BLaER1 (cell line): ENCODE measurements around the gene DLEU7.

Experiments
- H3K27ac ChIP-seq: shearing (Covaris generic); formaldehyde crosslinking; 2 replicates; pipeline ENCODE4 v1.8.1; 2022
- H3K27me3 ChIP-seq: shearing (Covaris generic); formaldehyde crosslinking; 2 replicates; pipeline ENCODE4 v1.8.1; 2022
- H3K36me3 ChIP-seq: shearing (Covaris generic); formaldehyde crosslinking; 2 replicates; pipeline ENCODE4 v1.8.1; 2022
- H3K4me1 ChIP-seq: shearing (Covaris generic); formaldehyde crosslinking; 2 replicates; pipeline ENCODE4 v1.8.1; 2022
- H3K4me2 ChIP-seq: shearing (Covaris generic); formaldehyde crosslinking; 2 replicates; pipeline ENCODE4 v1.8.1; 2022
- H3K4me3 ChIP-seq: shearing (Covaris generic); formaldehyde crosslinking; 2 replicates; pipeline ENCODE4 v1.8.1; 2022
- H3K9ac ChIP-seq: shearing (Covaris generic); formaldehyde crosslinking; 2 replicates; pipeline ENCODE4 v1.8.1; 2022
- H3K9me3 ChIP-seq: shearing (Covaris generic); formaldehyde crosslinking; 2 replicates; pipeline ENCODE4 v1.8.1; 2022
- H4K20me1 ChIP-seq: shearing (Covaris generic); formaldehyde crosslinking; 2 replicates; pipeline ENCODE4 v1.8.1; 2022
- Cebpa-rat ChIP-seq: shearing (Covaris generic); IDR thresholded peaks from 2 replicates; pipeline ENCODE4 v1.8.1; 2022

DLEU7 gene

DNA sequence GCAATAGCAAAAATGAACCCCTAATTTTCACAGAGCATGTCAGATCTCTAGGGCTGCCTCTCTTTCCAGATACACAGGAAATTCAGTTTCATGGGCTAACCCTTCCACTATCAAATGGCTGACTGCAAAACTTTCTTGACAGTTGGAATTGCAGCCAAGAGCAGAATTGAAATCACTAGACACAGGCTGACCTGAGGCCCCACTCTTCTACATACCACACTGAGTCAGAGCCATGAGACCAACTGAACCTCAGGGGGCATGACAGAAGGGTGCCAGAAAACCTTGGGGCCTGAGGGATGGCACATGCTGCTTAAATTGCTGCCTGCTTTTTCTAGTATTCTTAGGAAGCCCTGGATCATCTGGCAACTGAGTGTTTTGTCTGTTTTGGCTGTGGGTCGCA, 1.7 kb upstream of the DLEU7 start:
- Histone ChIP-seq H3K4me1 (peaks cover 20% of the 10 kb centered on the region), H3K27ac (no peak overlapping the region), H3K9ac (no peak overlapping the region), H3K9me3 (peaks cover 21% of the 10 kb centered on the region), H3K4me3 (no peak overlapping the region), H3K36me3 (peaks cover 16% of the 10 kb centered on the region), H3K27me3 (no peaks in the 10 kb centered on the region), H4K20me1 (no peaks in the 10 kb centered on the region), H3K4me2 (no peak overlapping the region)
- TF ChIP-seq Cebpa-rat = no peak

DNA sequence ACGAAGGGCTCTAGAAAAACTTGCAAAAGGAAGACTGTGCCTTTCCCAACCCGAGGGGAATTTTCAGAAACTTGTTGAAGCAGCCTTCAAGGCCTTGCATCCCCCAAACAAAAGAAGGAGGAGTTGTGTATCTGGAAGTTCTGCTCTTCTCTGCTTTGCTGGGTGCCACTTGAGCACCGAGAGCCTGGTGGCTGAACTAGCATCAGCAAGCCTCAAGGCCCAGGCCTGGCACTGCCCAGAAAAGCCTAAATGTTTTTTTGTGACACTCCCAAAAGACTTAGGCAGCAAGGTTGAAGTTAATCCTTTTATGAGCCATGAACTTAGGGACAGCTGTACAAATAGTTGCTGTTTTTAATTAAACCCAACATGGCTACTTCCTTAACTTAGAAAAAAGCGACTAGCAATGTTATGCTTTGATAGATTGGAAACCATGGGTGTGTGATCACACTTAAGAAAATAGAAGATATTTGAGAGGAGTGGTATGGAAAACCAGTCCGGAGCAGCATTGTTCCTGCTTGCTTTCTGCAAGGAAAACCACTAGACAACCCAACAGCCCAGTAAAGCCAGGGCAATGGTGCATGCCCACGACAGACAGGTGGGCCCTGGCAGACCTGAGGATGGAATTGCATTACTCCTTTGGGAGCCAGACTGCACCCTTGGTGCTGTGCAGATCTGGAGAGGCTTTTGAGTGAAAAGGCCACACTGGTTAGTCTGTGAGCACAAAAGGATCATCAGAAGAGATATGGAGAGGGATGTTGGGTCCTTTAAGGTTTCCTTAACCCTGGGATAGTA, 788 bp upstream of the DLEU7 start:
- H3K9ac ChIP-seq = no peak overlapping the region
- no peaks in the 10 kb centered on the region for H3K27me3 ChIP-seq
- H3K36me3 ChIP-seq = peaks cover 16% of the 10 kb centered on the region
- H3K4me3 ChIP-seq = no peak overlapping the region
- H3K9me3 ChIP-seq = peaks cover 21% of the 10 kb centered on the region
- no peak for TF ChIP-seq Cebpa-rat
- H3K4me1 ChIP-seq = peaks cover 29% of the 10 kb centered on the region
- no peaks in the 10 kb centered on the region for H4K20me1 ChIP-seq
- H3K4me2 ChIP-seq = no peak overlapping the region
- H3K27ac ChIP-seq = no peak overlapping the region

- Histone ChIP-seq H3K27me3 (no peaks in the 10 kb centered on the region), H3K4me1 (peaks cover 36% of the 10 kb centered on the region), H3K4me3 (no peak overlapping the region), H3K36me3 (peaks cover 16% of the 10 kb centered on the region), H4K20me1 (no peaks in the 10 kb centered on the region), H3K9me3 (peaks cover 21% of the 10 kb centered on the region), H3K4me2 (no peak overlapping the region), H3K9ac (no peak overlapping the region), H3K27ac (no peak overlapping the region)
- no peak for TF ChIP-seq Cebpa-rat
Observed at GRCh38 chr13:50842990-50843256, 569 bp downstream of the DLEU7 start.

DNA sequence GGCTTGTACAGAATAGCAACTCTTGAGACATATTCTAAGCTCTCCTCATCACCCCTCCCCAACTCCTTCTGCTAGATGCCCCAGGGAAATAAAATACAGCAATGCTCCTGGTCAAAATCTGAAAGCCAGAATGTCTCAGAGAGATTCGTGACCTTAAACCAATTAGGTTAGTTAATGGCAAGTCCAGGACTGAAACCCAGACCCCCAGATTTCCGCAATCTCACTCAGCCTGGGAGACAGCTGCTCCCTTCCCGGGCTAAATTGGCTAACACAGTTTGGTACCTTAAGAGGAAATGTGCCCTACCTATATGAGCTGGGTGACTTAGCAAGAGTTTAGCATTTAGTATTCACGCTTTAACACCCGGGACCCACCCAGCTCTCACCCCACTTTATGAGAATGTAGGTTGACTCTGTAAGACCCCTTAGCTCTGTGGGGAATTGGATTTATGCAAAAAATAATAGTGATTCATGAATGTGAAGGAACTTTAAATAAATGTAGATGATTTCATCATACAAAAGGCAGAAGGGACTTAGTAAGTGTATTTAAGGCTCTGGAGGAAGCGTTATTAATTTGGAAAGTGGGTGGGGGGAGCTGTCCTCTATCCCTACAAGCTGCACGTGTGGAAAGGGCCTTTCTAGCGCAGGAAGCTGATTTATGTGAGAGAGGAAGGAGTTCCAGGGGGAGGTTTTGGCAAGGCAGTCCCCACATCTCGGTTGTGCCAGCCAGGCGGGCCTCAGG, 1.1 kb downstream of the DLEU7 start:
- H3K4me3 ChIP-seq = no peak overlapping the region
- TF ChIP-seq Cebpa-rat = no peak
- no peak overlapping the region for H3K9ac ChIP-seq
- no peak overlapping the region for H3K4me2 ChIP-seq
- H3K36me3 ChIP-seq = peaks cover 16% of the 10 kb centered on the region
- H3K9me3 ChIP-seq = peaks cover 19% of the 10 kb centered on the region
- H3K27ac ChIP-seq = no peak overlapping the region
- H4K20me1 ChIP-seq = no peaks in the 10 kb centered on the region
- peaks cover 36% of the 10 kb centered on the region for H3K4me1 ChIP-seq
- H3K27me3 ChIP-seq = no peaks in the 10 kb centered on the region

DNA sequence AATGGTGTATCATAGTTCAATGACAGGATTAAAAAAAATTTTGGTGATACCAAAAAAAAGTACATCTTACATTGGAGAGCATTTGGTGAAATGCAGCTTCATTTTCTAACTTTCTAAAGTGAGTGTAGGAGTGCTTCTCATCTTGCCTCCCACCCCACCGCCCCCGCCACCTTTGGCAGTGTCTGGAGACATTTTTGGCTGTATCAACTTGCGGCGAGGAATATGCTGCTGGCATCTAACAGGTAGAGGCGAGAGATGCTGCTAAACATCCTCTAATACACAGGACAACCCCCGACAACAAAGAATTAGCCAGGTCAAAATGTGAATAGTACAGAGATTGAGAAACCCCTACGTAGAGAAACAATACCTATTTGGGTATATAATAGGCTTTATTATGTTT, 1.7 kb downstream of the DLEU7 start:
- peaks cover 16% of the 10 kb centered on the region for H3K9me3 ChIP-seq
- H3K36me3 ChIP-seq = peaks cover 16% of the 10 kb centered on the region
- H3K4me2 ChIP-seq = no peak overlapping the region
- H3K9ac ChIP-seq = no peak overlapping the region
- H3K27ac ChIP-seq = no peak overlapping the region
- H3K27me3 ChIP-seq = no peaks in the 10 kb centered on the region
- no peaks in the 10 kb centered on the region for H4K20me1 ChIP-seq
- no peak for TF ChIP-seq Cebpa-rat
- peaks cover 32% of the 10 kb centered on the region for H3K4me1 ChIP-seq
- no peak overlapping the region for H3K4me3 ChIP-seq

DNA sequence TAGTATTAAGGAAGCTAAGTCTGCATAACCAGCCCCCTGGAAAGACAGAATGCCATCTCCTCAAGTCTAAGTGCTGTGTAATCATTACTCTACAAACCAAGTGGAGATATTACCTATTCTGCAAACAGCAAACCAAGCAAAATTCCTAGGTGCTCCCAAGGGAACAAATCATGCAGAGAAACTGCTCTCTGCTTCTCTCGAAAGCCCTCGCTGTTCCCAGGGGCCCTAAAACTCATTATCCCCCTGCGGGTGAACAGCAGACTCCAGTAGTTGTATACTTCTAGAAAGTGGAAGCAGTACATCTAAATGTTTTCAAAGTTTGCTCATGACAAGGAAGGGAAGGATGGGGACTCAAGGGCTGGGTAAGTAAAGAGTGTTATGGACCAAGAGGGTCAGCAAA, 3.2 kb downstream of the DLEU7 start:
- Histone ChIP-seq H3K27me3 (no peaks in the 10 kb centered on the region), H3K4me2 (peak overlapping the region; percentile 43), H3K27ac (no peak overlapping the region), H3K4me3 (no peak overlapping the region), H4K20me1 (no peaks in the 10 kb centered on the region), H3K9me3 (peaks cover 16% of the 10 kb centered on the region), H3K9ac (no peak overlapping the region), H3K4me1 (peaks cover 28% of the 10 kb centered on the region), H3K36me3 (peaks cover 16% of the 10 kb centered on the region)
- TF ChIP-seq Cebpa-rat = no peak

- Histone ChIP-seq H3K4me1 (peaks cover 28% of the 10 kb centered on the region), H3K27me3 (no peaks in the 10 kb centered on the region), H3K4me3 (no peak overlapping the region), H4K20me1 (no peaks in the 10 kb centered on the region), H3K4me2 (peak overlapping the region; percentile 43), H3K27ac (no peak overlapping the region), H3K9ac (no peak overlapping the region), H3K36me3 (peaks cover 16% of the 10 kb centered on the region), H3K9me3 (peaks cover 16% of the 10 kb centered on the region)
- no peak for TF ChIP-seq Cebpa-rat
Observed at GRCh38 chr13:50839828-50840227, 3.7 kb downstream of the DLEU7 start.

GRCh38 chr13:50838701-50839100, 4.8 kb downstream of the DLEU7 start:
- Histone ChIP-seq H3K27me3 (no peaks in the 10 kb centered on the region), H3K9me3 (peaks cover 13% of the 10 kb centered on the region), H3K4me1 (peaks cover 28% of the 10 kb centered on the region), H3K27ac (no peak overlapping the region), H4K20me1 (no peaks in the 10 kb centered on the region), H3K4me2 (no peak overlapping the region), H3K4me3 (no peak overlapping the region), H3K9ac (no peak overlapping the region), H3K36me3 (peaks cover 11% of the 10 kb centered on the region)
- TF ChIP-seq Cebpa-rat = no peak

GRCh38 chr13:50838031-50838430, 5.5 kb downstream of the DLEU7 start:
- TF ChIP-seq Cebpa-rat = no peak
- no peak overlapping the region for H3K4me3 ChIP-seq
- H3K9me3 ChIP-seq = peaks cover 10% of the 10 kb centered on the region
- H3K4me1 ChIP-seq = peaks cover 28% of the 10 kb centered on the region
- no peaks in the 10 kb centered on the region for H3K27me3 ChIP-seq
- H3K36me3 ChIP-seq = peaks cover 5% of the 10 kb centered on the region
- no peak overlapping the region for H3K9ac ChIP-seq
- no peak overlapping the region for H3K27ac ChIP-seq
- no peaks in the 10 kb centered on the region for H4K20me1 ChIP-seq
- no peak overlapping the region for H3K4me2 ChIP-seq

DNA sequence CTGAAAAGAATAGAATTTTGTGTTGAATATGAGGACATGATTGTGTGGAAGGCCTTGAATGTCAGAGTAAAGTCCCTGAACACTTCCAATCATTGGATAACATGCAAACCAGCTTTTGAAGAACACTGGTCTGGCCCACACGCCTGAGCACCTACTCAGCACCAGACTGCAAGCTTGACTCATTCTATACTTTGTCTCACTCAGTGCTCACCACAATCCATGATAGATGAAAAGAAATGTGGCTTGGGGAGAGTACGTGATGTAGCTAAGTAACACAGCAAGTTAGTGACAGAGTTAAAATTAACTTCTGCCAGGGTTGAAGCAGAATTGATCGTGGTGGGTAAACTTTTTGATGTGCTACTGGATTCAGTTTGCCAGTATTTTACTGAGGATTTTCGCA, 12.0 kb downstream of the DLEU7 start:
- H3K4me1 ChIP-seq = 0 out of 2 replicates have a peak, but pooled peaks cover under 1% of the 10 kb centered on the region
- H4K20me1 ChIP-seq = no peaks in the 10 kb centered on the region
- H3K9ac ChIP-seq = no peak overlapping the region
- no peak overlapping the region for H3K27ac ChIP-seq
- peaks cover 18% of the 10 kb centered on the region for H3K9me3 ChIP-seq
- no peaks in the 10 kb centered on the region for H3K36me3 ChIP-seq
- H3K4me3 ChIP-seq = no peak overlapping the region
- no peak overlapping the region for H3K4me2 ChIP-seq
- TF ChIP-seq Cebpa-rat = no peak
- H3K27me3 ChIP-seq = no peaks in the 10 kb centered on the region
